ENCODE data around the gene UBQLN1. TPM values are rescaled to one million over a fixed set of nuclear protein-coding genes. Genes with fewer than 3 reads are reported as not detected.

UBQLN1 gene
- total RNA-seq, 1 experiment from 2014 or later, result 162 TPM

DNA sequence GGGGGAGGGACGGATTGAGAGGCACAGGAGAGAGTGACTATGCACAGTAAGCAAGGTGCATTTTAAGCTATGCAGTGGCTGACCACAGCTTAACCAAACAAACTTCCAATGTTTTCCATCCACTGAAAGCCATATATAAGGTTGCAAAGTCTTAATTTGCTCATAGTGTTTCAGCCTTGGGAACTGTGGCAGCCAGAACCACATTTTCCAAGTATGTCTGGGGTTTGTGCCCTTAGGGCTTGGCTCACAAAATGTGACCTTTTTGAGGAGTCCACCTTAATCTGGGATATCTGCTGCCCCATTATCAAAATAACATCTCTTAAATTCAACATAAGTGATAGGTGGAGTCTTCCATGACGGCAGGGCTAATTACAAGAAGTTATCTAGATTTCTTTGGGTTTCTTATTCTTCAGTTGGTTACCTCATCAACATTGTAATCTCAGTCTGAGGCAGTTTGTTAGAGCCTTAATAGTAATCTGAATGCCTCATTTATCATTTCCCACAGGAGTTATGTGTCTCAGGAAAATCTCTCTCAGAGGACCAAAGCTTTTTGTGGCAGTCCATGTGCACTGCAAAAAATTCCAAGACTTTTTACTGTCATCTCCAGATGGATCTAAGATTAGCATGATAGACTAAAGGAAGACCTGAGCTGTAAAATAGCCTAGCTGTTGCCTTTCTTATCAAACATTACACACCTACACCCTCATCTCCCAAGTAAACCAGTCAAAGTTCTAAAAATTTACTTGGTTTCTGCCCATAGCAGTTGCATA is 15.2 kb upstream of the UBQLN1 start:
- Histone ChIP-seq H3K9me3 (ENCODE audit: low read depth, low read length, poor library complexity, severe bottlenecking) (no peaks in the 10 kb centered on the region), H3K4me1 (ENCODE audit: insufficient read depth, low read length, poor library complexity, severe bottlenecking) (no peaks in the 10 kb centered on the region), H3K36me3 (ENCODE audit: insufficient read depth, low read length, poor library complexity, severe bottlenecking) (no peaks in the 10 kb centered on the region), H3K27me3 (replicated peaks; ENCODE audit: insufficient read depth, low read depth, low read length, poor library complexity) (no peaks in the 10 kb centered on the region), H3K27ac (ENCODE audit: low read depth, low read length, poor library complexity, severe bottlenecking) (no peak overlapping the region), H3K4me3 (ENCODE audit: low read depth, low read length, poor library complexity, severe bottlenecking) (no peak overlapping the region)
- BruUV-seq (replicated peaks), result no TSS peak
- intact Hi-C loops (cut with micrococcal nuclease; ENCODE audit: unreplicated experiment), result no loop called here
- ChIA-PET POLR2A (ENCODE audit: low non-redundant PET) (no interaction called here), CTCF (no interaction called here)
- DNase-seq (ENCODE audit: low spot score), result no peak
- no peak for TF ChIP-seq CTCF (conservative IDR thresholded peaks at IDR 0.05; ENCODE audit: low read depth, low read length)
- TF ChIP-seq EZH2 (IDR thresholded peaks at IDR 0.05; ENCODE audit: borderline replicate concordance, low read depth, low read length, poor library complexity, severe bottlenecking), result no peak

DNA sequence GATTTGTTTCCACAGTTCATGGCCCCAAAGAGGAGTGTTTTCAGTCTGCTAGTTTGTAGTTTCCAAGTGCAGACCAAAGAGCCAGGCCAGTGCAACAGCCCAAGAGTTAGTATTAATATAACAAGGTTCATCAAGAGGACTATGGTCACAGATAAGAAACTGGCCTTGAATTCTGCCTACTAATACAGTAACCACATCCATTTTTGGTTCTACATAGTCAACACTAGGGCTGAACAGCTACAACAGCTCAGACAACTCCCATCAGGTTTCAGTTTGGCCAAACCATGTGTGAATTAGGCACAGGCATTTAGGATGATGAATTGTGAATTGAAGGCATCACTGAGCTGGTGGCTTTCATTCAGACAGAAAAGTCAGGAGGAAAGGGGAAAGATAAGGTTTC is 13.8 kb upstream of the UBQLN1 start:
- no peak overlapping the region for H3K27ac ChIP-seq (ENCODE audit: low read depth, low read length, poor library complexity, severe bottlenecking)
- intact Hi-C loops (cut with micrococcal nuclease; ENCODE audit: unreplicated experiment), result no loop called here
- DNase-seq (ENCODE audit: low spot score), result no peak
- no peaks in the 10 kb centered on the region for H3K36me3 ChIP-seq (ENCODE audit: insufficient read depth, low read length, poor library complexity, severe bottlenecking)
- ChIA-PET CTCF (no interaction called here), POLR2A (ENCODE audit: low non-redundant PET) (no interaction called here)
- no peaks in the 10 kb centered on the region for H3K4me1 ChIP-seq (ENCODE audit: insufficient read depth, low read length, poor library complexity, severe bottlenecking)
- no peaks in the 10 kb centered on the region for H3K9me3 ChIP-seq (ENCODE audit: low read depth, low read length, poor library complexity, severe bottlenecking)
- no peak overlapping the region for H3K4me3 ChIP-seq (ENCODE audit: low read depth, low read length, poor library complexity, severe bottlenecking)
- no TSS peak for BruUV-seq (replicated peaks)
- TF ChIP-seq CTCF (conservative IDR thresholded peaks at IDR 0.05; ENCODE audit: low read depth, low read length) (no peak), EZH2 (IDR thresholded peaks at IDR 0.05; ENCODE audit: borderline replicate concordance, low read depth, low read length, poor library complexity, severe bottlenecking) (no peak)
- H3K27me3 ChIP-seq (replicated peaks; ENCODE audit: insufficient read depth, low read depth, low read length, poor library complexity), result no peaks in the 10 kb centered on the region

DNA sequence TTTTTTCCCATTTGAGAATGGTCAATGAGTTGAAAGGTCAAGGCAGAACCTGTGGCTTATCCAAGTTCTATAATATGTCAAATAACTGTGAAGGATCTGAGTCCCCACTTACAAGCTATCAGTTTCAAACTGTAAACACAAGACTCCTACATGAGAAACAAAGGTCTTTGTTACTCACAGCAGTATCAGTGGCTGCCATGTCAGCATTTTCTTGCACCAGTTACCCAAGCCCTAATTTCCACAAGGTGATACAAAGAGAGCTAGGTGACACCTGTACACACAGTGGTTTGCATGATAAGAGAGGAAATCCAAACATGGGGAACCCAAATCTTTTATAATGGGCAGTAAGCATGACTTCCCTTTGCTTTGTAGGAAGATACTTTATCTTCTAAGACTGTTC is 8.0 kb upstream of the UBQLN1 start:
- ChIA-PET CTCF (no interaction called here), POLR2A (ENCODE audit: low non-redundant PET) (no interaction called here)
- H3K36me3 ChIP-seq (ENCODE audit: insufficient read depth, low read length, poor library complexity, severe bottlenecking), result no peaks in the 10 kb centered on the region
- DNase-seq (ENCODE audit: low spot score), result no peak
- no peaks in the 10 kb centered on the region for H3K27me3 ChIP-seq (replicated peaks; ENCODE audit: insufficient read depth, low read depth, low read length, poor library complexity)
- intact Hi-C loops (cut with micrococcal nuclease; ENCODE audit: unreplicated experiment), result no loop called here
- H3K4me1 ChIP-seq (ENCODE audit: insufficient read depth, low read length, poor library complexity, severe bottlenecking), result no peaks in the 10 kb centered on the region
- no peak overlapping the region for H3K4me3 ChIP-seq (ENCODE audit: low read depth, low read length, poor library complexity, severe bottlenecking)
- no peaks in the 10 kb centered on the region for H3K9me3 ChIP-seq (ENCODE audit: low read depth, low read length, poor library complexity, severe bottlenecking)
- H3K27ac ChIP-seq (ENCODE audit: low read depth, low read length, poor library complexity, severe bottlenecking), result no peak overlapping the region
- TF ChIP-seq CTCF (conservative IDR thresholded peaks at IDR 0.05; ENCODE audit: low read depth, low read length), result no peak
- TF ChIP-seq EZH2 (IDR thresholded peaks at IDR 0.05; ENCODE audit: borderline replicate concordance, low read depth, low read length, poor library complexity, severe bottlenecking), result no peak
- BruUV-seq (replicated peaks), result no TSS peak
